Mesenchymal stem cell (in vitro differentiated cells and primary cell): Measurements from ENCODE around the gene STK17A. TPM values are rescaled to one million over a fixed set of nuclear protein-coding genes. Genes with fewer than 3 reads are reported as not detected.

ENCODE experiments used
- DNase-seq: peaks from one replicate; pipeline ENCODE4 v3.0.0-alpha.2; 2013
- H2AFZ ChIP-seq: one replicate; pipeline ENCODE4 v1.6.1; 2013; ENCODE audit warnings: low read depth, mild to moderate bottlenecking, control low read depth, inconsistent platforms, low read length, moderate library complexity
- H2AK5ac ChIP-seq: 2 replicates; pipeline ENCODE4 v1.6.1; 2013; ENCODE audit warnings: low read length, moderate library complexity, mild to moderate bottlenecking, inconsistent platforms; ENCODE audit not compliant: severe bottlenecking
- H2BK120ac ChIP-seq: one replicate; pipeline ENCODE4 v1.6.1; 2013; ENCODE audit warnings: low read depth, mild to moderate bottlenecking, inconsistent platforms, low read length, moderate library complexity
- H2BK12ac ChIP-seq, 2 experiments: one replicate each; pipeline ENCODE4 v1.6.1; 2013; ENCODE audit warnings: inconsistent platforms in 2 of 2, low read length in 2 of 2, mild to moderate bottlenecking in 2 of 2, moderate library complexity in 2 of 2, control low read depth in 1 of 2
- H2BK15ac ChIP-seq: one replicate; pipeline ENCODE4 v1.6.1; 2013; ENCODE audit warnings: mild to moderate bottlenecking, low read depth, inconsistent platforms; ENCODE audit not compliant: poor library complexity, severe bottlenecking
- H2BK5ac ChIP-seq: 2 replicates; pipeline ENCODE4 v1.6.1; 2013; ENCODE audit warnings: low read depth, mild to moderate bottlenecking, low read length, control low read depth, inconsistent platforms; ENCODE audit not compliant: poor library complexity, severe bottlenecking
- H3K14ac ChIP-seq, 2 experiments: one replicate each; pipeline ENCODE4 v1.6.1; 2013; ENCODE audit warnings: inconsistent platforms in 2 of 2, low read length in 2 of 2, control low read depth in 1 of 2, mild to moderate bottlenecking in 1 of 2, moderate library complexity in 1 of 2
- H3K18ac ChIP-seq, 2 experiments: one replicate each; pipeline ENCODE4 v1.6.1; 2013; ENCODE audit warnings: inconsistent platforms in 2 of 2, low read length in 2 of 2, control low read depth in 1 of 2, low read depth in 1 of 2, mild to moderate bottlenecking in 1 of 2
- H3K23ac ChIP-seq, 2 experiments: one replicate each; pipeline ENCODE4 v1.6.1; 2013; ENCODE audit warnings: inconsistent platforms in 2 of 2, low read length in 2 of 2, mild to moderate bottlenecking in 2 of 2, moderate library complexity in 2 of 2, control low read depth in 1 of 2
- H3K27ac ChIP-seq: 2 replicates; pipeline ENCODE4 v1.5.1; 2013; ENCODE audit warnings: mild to moderate bottlenecking, moderate library complexity, low read length, control low read depth, inconsistent platforms; ENCODE audit not compliant: poor library complexity, severe bottlenecking
- H3K27me3 ChIP-seq, 2 experiments: 2 replicates each; pipeline versions ENCODE4 v1.6.1 to v1.7.0; 2013; ENCODE audit warnings: low read length in 2 of 2, mild to moderate bottlenecking in 2 of 2, moderate library complexity in 2 of 2, control low read depth in 1 of 2, inconsistent platforms in 1 of 2; ENCODE audit not compliant: control insufficient read depth in 1 of 2, insufficient read depth in 1 of 2
- H3K36me3 ChIP-seq, 2 experiments: 2 replicates each; pipeline versions ENCODE4 v1.6.1 to v1.7.0; 2013; ENCODE audit warnings: low read length in 2 of 2, control low read depth in 1 of 2, inconsistent platforms in 1 of 2, low read depth in 1 of 2, mild to moderate bottlenecking in 1 of 2; ENCODE audit not compliant: insufficient read depth in 2 of 2, control insufficient read depth in 1 of 2
- H3K4ac ChIP-seq, 2 experiments: one replicate each; pipeline ENCODE4 v1.6.1; 2013; ENCODE audit warnings: inconsistent platforms in 2 of 2, low read length in 2 of 2, mild to moderate bottlenecking in 2 of 2, moderate library complexity in 2 of 2, control low read depth in 1 of 2, low read depth in 1 of 2
- H3K4me1 ChIP-seq: 2 replicates; pipeline ENCODE4 v1.6.1; 2013; ENCODE audit warnings: low read depth, low read length, control low read depth; ENCODE audit not compliant: control insufficient read depth, insufficient read depth
- H3K4me2 ChIP-seq: 2 replicates; pipeline ENCODE4 v1.6.1; 2013; ENCODE audit warnings: low read length, mild to moderate bottlenecking, inconsistent platforms; ENCODE audit not compliant: poor library complexity, severe bottlenecking
- H3K4me3 ChIP-seq, 2 experiments: 2 replicates each; pipeline versions ENCODE4 v1.5.1 to v1.7.0; 2013; ENCODE audit warnings: low read length in 2 of 2, mild to moderate bottlenecking in 2 of 2, control low read depth in 1 of 2, low read depth in 1 of 2; ENCODE audit not compliant: insufficient read depth in 1 of 2
- H3K79me1 ChIP-seq: replicated peaks from 2 replicates; pipeline ENCODE4 v1.6.1; 2013; ENCODE audit warnings: mild to moderate bottlenecking, control low read depth, low read length, inconsistent platforms; ENCODE audit not compliant: poor library complexity, severe bottlenecking
- H3K9ac ChIP-seq: 2 replicates; pipeline ENCODE4 v1.7.0; 2013; ENCODE audit warnings: mild to moderate bottlenecking, low read length, moderate library complexity
- H3K9me3 ChIP-seq: 2 replicates; pipeline ENCODE4 v1.7.0; 2013; ENCODE audit warnings: mild to moderate bottlenecking, low read length; ENCODE audit not compliant: control insufficient read depth
- H4K8ac ChIP-seq: one replicate; pipeline ENCODE4 v1.6.1; 2013; ENCODE audit warnings: inconsistent platforms, mild to moderate bottlenecking, low read length, moderate library complexity
- H4K91ac ChIP-seq: one replicate; pipeline ENCODE4 v1.6.1; 2013; ENCODE audit warnings: mild to moderate bottlenecking, low read length, inconsistent platforms
- WGBS: methylation state at CpG from one replicate; pipeline ENCODE4 v1.1.7; 2013; ENCODE audit warnings: mixed read lengths; 5-methylcytosine and 5-hydroxymethylcytosine counted together
- polyA plus RNA-seq, 2 experiments: library from polyadenylated mRNA; stranded (reverse); fragments of 200-250 nt; gene quantifications; one replicate each; pipeline ENCODE4 v1.2.3, GENCODE V29; 2013

STK17A gene
- polyA plus RNA-seq (2013, experiment 1 of 2): 21.9 TPM
- 21.5 TPM for polyA plus RNA-seq (2013, experiment 2 of 2)

GRCh38 chr7:43582503-43583423 is at the start of gene STK17A:
STK17A (plus strand) TSS chr7:43583108; CDS start chr7:43583244, 136 bp downstream.
- H2AFZ ChIP-seq: peak within 1 kb of the TSS; percentile 97
- peak within 1 kb of the TSS; percentile 72 for H4K8ac ChIP-seq

GRCh38 chr7:43533801-43534479 is 49.0 kb upstream of the STK17A start:
- Histone ChIP-seq H4K8ac (no peak overlapping the region), H2BK12ac (peak overlapping the region in 1 of 2 experiments; percentile 65), H3K4me2 (no peak overlapping the region), H2AFZ (no peak overlapping the region), H3K27me3 (no peaks in the 10 kb centered on the region), H3K36me3 (no peaks in the 10 kb centered on the region), H3K9ac (peak overlapping the region; percentile 28), H3K14ac (no peak overlapping the region), H3K4me1 (peaks cover 19% of the 10 kb centered on the region), H3K4ac (peak overlapping the region in 1 of 2 experiments; percentile 44), H2BK120ac (no peak overlapping the region), H3K4me3 (peak overlapping the region in 1 of 2 experiments; percentile 17), H3K18ac (peak overlapping the region; percentile 8 to 14), H2BK5ac (no peak overlapping the region), H2BK15ac (no peak overlapping the region), H3K9me3 (no peaks in the 10 kb centered on the region), H3K79me1 (no peaks in the 10 kb centered on the region), H3K27ac (peak overlapping the region; percentile 95), H4K91ac (no peak overlapping the region), H2AK5ac (peak overlapping the region; percentile 62), H3K23ac (no peak overlapping the region)
- DNase-seq: peak; percentile 60
- WGBS: 84% methylated on average over 5 of the region's 6 CpGs

More at GRCh38 chr7:43582503-43583423, at the start of gene STK17A:
- H2AK5ac ChIP-seq: no peak within 1 kb of the TSS
- peak within 1 kb of the TSS; percentile 83 for H4K91ac ChIP-seq
- H3K79me1 ChIP-seq: no peaks in the 10 kb centered on the region
- no peaks in the 10 kb centered on the region for H3K9me3 ChIP-seq
- DNase-seq: peak; percentile 86
- peak within 1 kb of the TSS; percentile 79 to 90 for H3K18ac ChIP-seq
- H3K23ac ChIP-seq: peak within 1 kb of the TSS; percentile 7 to 99
- H3K4me3 ChIP-seq: peak within 1 kb of the TSS; percentile 97 to 99
- peak within 1 kb of the TSS in 1 of 2 experiments; percentile 99 for H3K14ac ChIP-seq
- H3K4me2 ChIP-seq: peak within 1 kb of the TSS; percentile 78
- peak within 1 kb of the TSS; percentile 79 for H3K27ac ChIP-seq
- H3K36me3 ChIP-seq: no peaks in the 10 kb centered on the region
- peak within 1 kb of the TSS; percentile 73 for H2BK120ac ChIP-seq
- H3K4me1 ChIP-seq: peaks cover 7% of the 10 kb centered on the region
- H3K9ac ChIP-seq: peak within 1 kb of the TSS; percentile 97
- H3K27me3 ChIP-seq: no peaks in the 10 kb centered on the region
- peak within 1 kb of the TSS; percentile 79 to 95 for H3K4ac ChIP-seq
- H2BK12ac ChIP-seq: peak within 1 kb of the TSS in 1 of 2 experiments; percentile 77
- H2BK15ac ChIP-seq: peak within 1 kb of the TSS; percentile 90
- H2BK5ac ChIP-seq: peak within 1 kb of the TSS; percentile 89
- 3% methylated on average over 63 of the region's 83 CpGs for WGBS

- Histone ChIP-seq H3K4ac (no peak overlapping the region), H2BK5ac (peak overlapping the region; percentile 87), H3K9ac (peak overlapping the region; percentile 55), H3K27me3 (no peaks in the 10 kb centered on the region), H3K4me1 (peaks cover 19% of the 10 kb centered on the region), H3K79me1 (no peaks in the 10 kb centered on the region), H3K27ac (peak overlapping the region; percentile 95), H3K4me2 (no peak overlapping the region), H4K91ac (no peak overlapping the region), H2BK15ac (peak overlapping the region; percentile 89), H2AK5ac (peak overlapping the region; percentile 94), H3K18ac (peak overlapping the region in 1 of 2 experiments; percentile 37), H2AFZ (no peak overlapping the region), H3K23ac (no peak overlapping the region), H3K4me3 (peak overlapping the region in 1 of 2 experiments; percentile 31), H2BK12ac (peak overlapping the region in 1 of 2 experiments; percentile 63), H3K9me3 (no peaks in the 10 kb centered on the region), H4K8ac (no peak overlapping the region), H3K14ac (no peak overlapping the region), H2BK120ac (no peak overlapping the region), H3K36me3 (no peaks in the 10 kb centered on the region)
- 86% methylated on average over 4 of the region's 4 CpGs for WGBS
- DNase-seq: peak; percentile 34
Measured at GRCh38 chr7:43535031-43535451, 47.9 kb upstream of the STK17A start.
